ENCODE measurements around the gene PTTG1IP2.

PTTG1IP2 gene

DNA sequence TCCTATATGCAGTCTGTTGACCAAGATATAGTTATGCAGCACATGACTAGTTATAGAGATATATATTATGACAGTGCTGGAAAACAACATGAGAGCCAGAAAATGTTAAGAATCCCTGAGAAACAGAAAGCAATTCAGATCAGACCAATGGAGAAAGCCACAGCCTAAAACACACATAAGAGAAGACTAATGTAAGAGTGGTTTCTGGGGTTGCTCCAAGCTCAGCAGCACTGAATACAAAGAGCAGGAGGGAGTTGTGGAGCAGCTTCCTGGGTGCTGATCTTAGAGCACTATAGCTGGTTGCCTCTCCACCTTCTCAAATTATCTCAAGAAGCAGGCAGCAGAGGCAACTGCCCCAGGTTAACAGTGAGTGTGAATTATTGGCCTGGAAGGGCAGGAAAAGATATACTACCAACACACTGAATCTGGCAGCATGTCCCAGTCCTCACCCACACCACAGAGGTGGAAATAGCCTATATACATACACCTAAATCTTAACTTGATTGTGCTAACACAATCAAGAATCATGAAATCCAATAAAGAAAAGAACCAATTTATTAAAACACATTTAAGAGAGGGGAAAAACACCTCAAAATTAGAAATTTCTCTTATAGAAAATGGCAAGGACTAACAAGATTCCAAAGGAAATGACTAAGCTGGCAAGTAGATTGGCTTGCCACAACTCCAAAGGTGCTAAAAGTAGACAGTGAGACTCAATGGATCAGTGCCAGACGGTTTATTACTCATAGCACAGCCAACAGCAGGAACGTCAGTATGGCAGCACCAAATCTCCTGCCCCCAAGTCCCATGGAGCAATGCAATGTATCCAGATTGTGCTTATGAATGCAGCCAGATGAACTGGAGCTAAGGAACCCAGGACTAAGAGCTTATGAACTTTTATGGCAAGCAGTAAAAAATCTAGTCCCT lies 5.1 kb downstream of the PTTG1IP2 start:
- peak; percentile 61 for DNase-seq (ENCODE audit: extremely low read depth, low read depth)
- TF ChIP-seq CTCF (IDR thresholded peaks at IDR 0.05; ENCODE audit: low read depth, low read length, missing control alignments): no peak
- no peak overlapping the region for H3K4me3 ChIP-seq (replicated peaks; ENCODE audit: low read depth, low read length)

DNA sequence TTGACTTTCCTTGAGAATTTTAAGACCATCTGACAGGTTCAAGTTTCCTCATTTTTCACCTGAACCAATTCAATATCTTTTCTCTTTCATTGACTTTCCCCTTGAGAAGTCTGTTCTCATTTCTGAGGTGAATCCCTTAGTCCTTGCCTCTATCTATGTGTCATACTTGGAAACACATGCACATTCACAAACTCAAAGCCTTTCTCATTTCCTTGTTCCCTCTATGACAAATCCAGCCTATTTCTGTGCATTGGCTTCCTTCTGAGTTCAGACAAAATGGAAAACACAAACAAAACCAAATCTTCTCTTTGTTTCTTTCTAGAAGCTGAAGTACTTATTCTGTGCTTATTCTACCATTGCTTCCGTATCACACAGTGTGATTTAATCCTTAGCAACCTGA lies 13.8 kb downstream of the PTTG1IP2 start:
- no peak overlapping the region for H3K4me3 ChIP-seq (replicated peaks; ENCODE audit: low read depth, low read length)
- no peak for TF ChIP-seq CTCF (IDR thresholded peaks at IDR 0.05; ENCODE audit: low read depth, low read length, missing control alignments)
- DNase-seq (ENCODE audit: extremely low read depth, low read depth): no peak

GRCh38 chr7:90484706-90485105 lies 15.3 kb downstream of the PTTG1IP2 start:
- no peak for DNase-seq (ENCODE audit: extremely low read depth, low read depth)
- no peak overlapping the region for H3K4me3 ChIP-seq (replicated peaks; ENCODE audit: low read depth, low read length)
- no peak for TF ChIP-seq CTCF (IDR thresholded peaks at IDR 0.05; ENCODE audit: low read depth, low read length, missing control alignments)

DNA sequence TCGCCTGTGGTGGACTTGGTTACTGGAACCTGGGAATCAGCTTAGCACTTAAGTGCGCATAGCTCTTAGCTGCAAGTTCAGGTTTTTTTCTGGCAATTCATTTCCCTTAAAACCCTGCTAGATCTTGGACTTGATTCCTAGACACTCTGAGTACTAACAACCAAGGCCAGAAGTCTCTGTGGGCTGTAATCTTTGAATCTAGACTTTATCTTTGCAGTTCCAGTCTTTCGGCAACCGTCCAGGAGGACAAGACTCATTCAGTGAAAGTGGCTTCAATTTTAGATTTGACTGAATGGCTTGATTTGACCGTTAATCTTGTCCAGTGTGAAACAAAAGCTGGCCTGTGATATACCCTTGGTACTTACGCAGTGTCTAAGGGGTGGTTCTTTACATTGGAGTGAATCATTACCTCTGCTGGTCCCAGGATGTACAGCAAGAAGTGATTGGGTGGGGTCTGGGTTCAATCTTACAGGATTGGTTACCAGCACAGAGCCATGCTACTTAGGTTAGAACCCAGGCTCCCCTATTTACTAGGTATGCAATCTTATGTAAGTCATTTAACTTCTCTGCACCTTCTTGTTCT lies 16.4 kb downstream of the PTTG1IP2 start:
- H3K4me3 ChIP-seq (replicated peaks; ENCODE audit: low read depth, low read length): no peak overlapping the region
- no peak for TF ChIP-seq CTCF (IDR thresholded peaks at IDR 0.05; ENCODE audit: low read depth, low read length, missing control alignments)
- no peak for DNase-seq (ENCODE audit: extremely low read depth, low read depth)

GRCh38 chr7:90487808-90488207 lies 18.4 kb downstream of the PTTG1IP2 start:
- no peak for DNase-seq (ENCODE audit: extremely low read depth, low read depth)
- TF ChIP-seq CTCF (IDR thresholded peaks at IDR 0.05; ENCODE audit: low read depth, low read length, missing control alignments): no peak
- no peak overlapping the region for H3K4me3 ChIP-seq (replicated peaks; ENCODE audit: low read depth, low read length)

GRCh38 chr7:90488220-90488619 lies 18.8 kb downstream of the PTTG1IP2 start:
- no peak for DNase-seq (ENCODE audit: extremely low read depth, low read depth)
- H3K4me3 ChIP-seq (replicated peaks; ENCODE audit: low read depth, low read length): no peak overlapping the region
- no peak for TF ChIP-seq CTCF (IDR thresholded peaks at IDR 0.05; ENCODE audit: low read depth, low read length, missing control alignments)

Measured in HFF-Myc (cell line).